Neuronal stem cell (in vitro differentiated cells): ENCODE data around the gene PKN3.
A peak's percentile ranks its signal among the peaks of the same experiment; 100 is the strongest.

Source experiments
- DNase-seq: peaks from one replicate; pipeline ENCODE4 v3.0.0-alpha.2; 2013; ENCODE audit warnings: low spot score
- H2AFZ ChIP-seq: one replicate; pipeline ENCODE4 v1.6.1; 2013; ENCODE audit warnings: mild to moderate bottlenecking, low read length, inconsistent platforms
- H2AK5ac ChIP-seq: 2 replicates; pipeline ENCODE4 v1.6.1; 2013; ENCODE audit warnings: low read depth, mild to moderate bottlenecking, inconsistent platforms, low read length, moderate library complexity, mixed read lengths
- H2BK120ac ChIP-seq: 2 replicates; pipeline ENCODE4 v1.6.1; 2013; ENCODE audit warnings: low read depth, mild to moderate bottlenecking, inconsistent platforms, low read length, moderate library complexity, mixed read lengths
- H2BK12ac ChIP-seq: one replicate; pipeline ENCODE4 v1.6.1; 2013; ENCODE audit warnings: low read length, inconsistent platforms
- H2BK15ac ChIP-seq: 2 replicates; pipeline ENCODE4 v1.6.1; 2013; ENCODE audit warnings: mild to moderate bottlenecking, low read length, inconsistent platforms, mixed read lengths
- H2BK5ac ChIP-seq: one replicate; pipeline ENCODE4 v1.6.1; 2013; ENCODE audit warnings: inconsistent platforms, mild to moderate bottlenecking, low read length, moderate library complexity
- H3K14ac ChIP-seq: one replicate; pipeline ENCODE4 v1.6.1; 2013; ENCODE audit warnings: low read length, inconsistent platforms
- H3K18ac ChIP-seq: 2 replicates; pipeline ENCODE4 v1.6.1; 2013; ENCODE audit warnings: low read length, inconsistent platforms
- H3K23ac ChIP-seq: 2 replicates; pipeline ENCODE4 v1.6.1; 2013; ENCODE audit warnings: low read depth, mild to moderate bottlenecking, mixed read lengths, low read length, inconsistent platforms; ENCODE audit not compliant: poor library complexity
- H3K27ac ChIP-seq: replicated peaks from 3 replicates; pipeline ENCODE4 v1.5.1; 2013; ENCODE audit warnings: low read length, inconsistent platforms
- H3K27me3 ChIP-seq, 3 experiments: 2 replicates each; pipeline ENCODE4 v1.6.1; 2013; ENCODE audit warnings: low read length in 3 of 3, mild to moderate bottlenecking in 2 of 3, inconsistent platforms in 1 of 3, low read depth in 1 of 3, mixed read lengths in 1 of 3, moderate library complexity in 1 of 3; ENCODE audit not compliant: control insufficient read depth in 3 of 3, insufficient read depth in 3 of 3
- H3K36me3 ChIP-seq, 2 donors: replicated peaks in 1 of 2; 2 replicates each; pipeline ENCODE4 v1.6.1; 2013; ENCODE audit warnings: low read length in 2 of 2; ENCODE audit not compliant: control insufficient read depth in 2 of 2, insufficient read depth in 2 of 2
- H3K4ac ChIP-seq: 2 replicates; pipeline ENCODE4 v1.6.1; 2013; ENCODE audit warnings: inconsistent platforms, mild to moderate bottlenecking, low read length, moderate library complexity
- H3K4me1 ChIP-seq, 2 donors: 1 replicate in 1 of 2; 2 replicates in 1 of 2; pipeline ENCODE4 v1.6.1; 2013; ENCODE audit warnings: low read length in 2 of 2, low read depth in 1 of 2; ENCODE audit not compliant: control insufficient read depth in 2 of 2, insufficient read depth in 1 of 2
- H3K4me2 ChIP-seq: one replicate; pipeline ENCODE4 v1.6.1; 2013; ENCODE audit warnings: mild to moderate bottlenecking, low read length, inconsistent platforms; ENCODE audit not compliant: insufficient read depth, poor library complexity, severe bottlenecking
- H3K4me3 ChIP-seq, 2 donors: 2 replicates each; pipeline ENCODE4 v1.5.1; 2013; ENCODE audit warnings: low read length in 2 of 2, mild to moderate bottlenecking in 2 of 2, inconsistent platforms in 1 of 2, moderate library complexity in 1 of 2
- H3K79me1 ChIP-seq: one replicate; pipeline ENCODE4 v1.6.1; 2013; ENCODE audit warnings: low read depth, mild to moderate bottlenecking, inconsistent platforms, low read length, moderate library complexity
- H3K9ac ChIP-seq: one replicate; pipeline ENCODE4 v1.6.1; 2013; ENCODE audit warnings: mild to moderate bottlenecking, low read depth, low read length, inconsistent platforms; ENCODE audit not compliant: poor library complexity
- H3K9me3 ChIP-seq, 2 donors: replicated peaks in 1 of 2; 2 replicates each; pipeline versions ENCODE3 to v1.6.1; 2013; ENCODE audit warnings: low read length in 2 of 2, mild to moderate bottlenecking in 2 of 2, inconsistent platforms in 1 of 2, low read depth in 1 of 2, mixed read lengths in 1 of 2, moderate library complexity in 1 of 2; ENCODE audit not compliant: control insufficient read depth in 2 of 2, insufficient read depth in 1 of 2
- H4K8ac ChIP-seq: one replicate; pipeline ENCODE4 v1.6.1; 2013; ENCODE audit warnings: low read depth, mild to moderate bottlenecking, inconsistent platforms, low read length, moderate library complexity
- H4K91ac ChIP-seq: one replicate; pipeline ENCODE4 v1.6.1; 2013; ENCODE audit warnings: low read length, low read depth, mild to moderate bottlenecking, inconsistent platforms; ENCODE audit not compliant: poor library complexity
- WGBS, 2 donors: extraction: QIAGEN DNeasy Blood & Tissue Kit; methylation state at CpG; one replicate each; pipeline ENCODE4 v1.1.7; 2013; ENCODE audit warnings: missing lambda C conversion rate in 2 of 2, mixed read lengths in 1 of 2; ENCODE audit not compliant: insufficient read length in 2 of 2, insufficient replicate concordance in 1 of 2; ENCODE audit errors: extremely low coverage in 2 of 2; 5-methylcytosine and 5-hydroxymethylcytosine counted together

The PKN3 gene

GRCh38 chr9:128706671-128707381 is 4.5 kb downstream of the PKN3 start:
- no peak overlapping the region for H4K8ac ChIP-seq
- H2BK15ac ChIP-seq, result no peak overlapping the region
- H3K27me3 ChIP-seq, result peaks cover 0 to 2% (median 0%) of the 10 kb centered on the region in 3 experiments
- no peak overlapping the region for H4K91ac ChIP-seq
- no peak overlapping the region for H2AK5ac ChIP-seq
- no peak overlapping the region for H2BK120ac ChIP-seq
- peaks cover 0 to 34% of the 10 kb centered on the region in 2 donors for H3K36me3 ChIP-seq
- H2AFZ ChIP-seq, result no peak overlapping the region
- no peaks in the 10 kb centered on the region for H3K9me3 ChIP-seq
- no peak overlapping the region for H3K27ac ChIP-seq
- no peak overlapping the region for H3K14ac ChIP-seq
- H2BK12ac ChIP-seq, result no peak overlapping the region
- no peak overlapping the region for H3K18ac ChIP-seq
- no peak overlapping the region for H3K4me3 ChIP-seq
- no peak overlapping the region for H3K23ac ChIP-seq
- DNase-seq, result no peak
- peaks cover 4 to 6% of the 10 kb centered on the region in 2 donors for H3K4me1 ChIP-seq
- peak overlapping the region; percentile 70 for H3K9ac ChIP-seq
- H2BK5ac ChIP-seq, result peak overlapping the region; percentile 24
- H3K79me1 ChIP-seq, result peaks cover 2% of the 10 kb centered on the region
- WGBS, 2 donors, result no CpG with 5 or more reads among the region's 23 CpGs
- no peak overlapping the region for H3K4me2 ChIP-seq
- no peak overlapping the region for H3K4ac ChIP-seq

GRCh38 chr9:128707446-128707845 is 5.1 kb downstream of the PKN3 start:
- Histone ChIP-seq H3K9ac (no peak overlapping the region), H2AK5ac (no peak overlapping the region), H2BK15ac (no peak overlapping the region), H2BK120ac (no peak overlapping the region), H3K4me2 (no peak overlapping the region), H2AFZ (no peak overlapping the region), H3K4ac (no peak overlapping the region), H4K8ac (no peak overlapping the region), H3K4me1 (peaks cover 4 to 6% of the 10 kb centered on the region in 2 donors), H3K27ac (no peak overlapping the region), H3K79me1 (peaks cover 2% of the 10 kb centered on the region), H3K14ac (no peak overlapping the region), H2BK12ac (no peak overlapping the region), H3K18ac (no peak overlapping the region), H3K4me3 (no peak overlapping the region), H3K27me3 (peaks cover 0 to 2% (median 0%) of the 10 kb centered on the region in 3 experiments), H3K9me3 (no peaks in the 10 kb centered on the region), H3K36me3 (peaks cover 1 to 39% of the 10 kb centered on the region in 2 donors), H2BK5ac (no peak overlapping the region), H3K23ac (no peak overlapping the region), H4K91ac (no peak overlapping the region)
- WGBS, 2 donors, result no CpG with 5 or more reads among the region's 8 CpGs
- no peak for DNase-seq

GRCh38 chr9:128712451-128713410 is 10.4 kb downstream of the PKN3 start:
- Histone ChIP-seq H3K4me1 (no peaks in the 10 kb centered on the region), H3K27ac (no peak overlapping the region), H3K4ac (no peak overlapping the region), H3K4me2 (peak overlapping the region; percentile 11), H2BK12ac (no peak overlapping the region), H4K8ac (no peak overlapping the region), H3K27me3 (no peaks in the 10 kb centered on the region), H2AK5ac (no peak overlapping the region), H3K23ac (peak overlapping the region; percentile 31), H2BK5ac (peak overlapping the region; percentile 53), H3K4me3 (peak overlapping the region in 1 of 2 donors; percentile 40), H3K14ac (no peak overlapping the region), H2BK15ac (no peak overlapping the region), H3K9me3 (no peaks in the 10 kb centered on the region), H3K36me3 (peaks cover 12 to 61% of the 10 kb centered on the region in 2 donors), H4K91ac (no peak overlapping the region), H2BK120ac (no peak overlapping the region), H3K9ac (peak overlapping the region; percentile 81), H2AFZ (no peak overlapping the region), H3K79me1 (no peaks in the 10 kb centered on the region), H3K18ac (no peak overlapping the region)
- WGBS, 2 donors, result no CpG with 5 or more reads among the region's 26 CpGs
- no peak for DNase-seq

DNA sequence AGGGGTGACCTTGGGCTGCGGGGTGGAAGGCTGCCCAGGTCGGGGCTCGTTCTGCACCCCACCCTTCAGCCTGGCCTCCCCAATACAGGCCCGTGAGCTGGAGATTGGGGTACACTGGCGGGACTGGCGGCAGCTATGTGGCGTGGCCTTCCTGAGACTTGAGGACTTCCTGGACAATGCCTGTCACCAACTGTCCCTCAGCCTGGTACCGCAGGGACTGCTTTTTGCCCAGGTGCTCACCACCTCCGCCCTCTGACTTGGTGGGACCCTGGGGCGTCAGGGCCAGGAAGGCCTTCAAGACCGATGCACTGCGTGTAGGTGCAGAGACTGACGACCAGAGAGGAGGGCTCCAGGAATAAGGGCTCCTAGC is 11.1 kb downstream of the PKN3 start:
- H3K9ac ChIP-seq, result peak overlapping the region; percentile 81
- H2BK120ac ChIP-seq, result no peak overlapping the region
- no peaks in the 10 kb centered on the region for H3K4me1 ChIP-seq
- H3K18ac ChIP-seq, result no peak overlapping the region
- no CpG with 5 or more reads among the region's 13 CpGs for WGBS, 2 donors
- H3K4me2 ChIP-seq, result no peak overlapping the region
- H3K27ac ChIP-seq, result no peak overlapping the region
- H3K79me1 ChIP-seq, result no peaks in the 10 kb centered on the region
- no peak overlapping the region for H2AFZ ChIP-seq
- no peak overlapping the region for H4K91ac ChIP-seq
- H3K27me3 ChIP-seq, result no peaks in the 10 kb centered on the region
- no peak overlapping the region for H2BK12ac ChIP-seq
- no peak overlapping the region for H3K4me3 ChIP-seq
- no peaks in the 10 kb centered on the region for H3K9me3 ChIP-seq
- no peak overlapping the region for H2AK5ac ChIP-seq
- H3K23ac ChIP-seq, result peak overlapping the region; percentile 31
- no peak overlapping the region for H3K4ac ChIP-seq
- H3K14ac ChIP-seq, result no peak overlapping the region
- H2BK15ac ChIP-seq, result no peak overlapping the region
- DNase-seq, result no peak
- peaks cover 12 to 67% of the 10 kb centered on the region in 2 donors for H3K36me3 ChIP-seq
- H2BK5ac ChIP-seq, result peak overlapping the region; percentile 53
- no peak overlapping the region for H4K8ac ChIP-seq
